Astrocyte of the hippocampus (primary cell): Measurements from ENCODE around the gene S1PR2.
"Not testable (repeated sequence)": the region's sequence is repeated elsewhere in the genome, so short reads cannot be mapped to it uniquely, and the experiment has no call there.

Experiments
- DNase-seq: peaks from one replicate; pipeline ENCODE4 v3.0.0; 2011; ENCODE audit warnings: low read depth, low spot score

Gene S1PR2

DNA sequence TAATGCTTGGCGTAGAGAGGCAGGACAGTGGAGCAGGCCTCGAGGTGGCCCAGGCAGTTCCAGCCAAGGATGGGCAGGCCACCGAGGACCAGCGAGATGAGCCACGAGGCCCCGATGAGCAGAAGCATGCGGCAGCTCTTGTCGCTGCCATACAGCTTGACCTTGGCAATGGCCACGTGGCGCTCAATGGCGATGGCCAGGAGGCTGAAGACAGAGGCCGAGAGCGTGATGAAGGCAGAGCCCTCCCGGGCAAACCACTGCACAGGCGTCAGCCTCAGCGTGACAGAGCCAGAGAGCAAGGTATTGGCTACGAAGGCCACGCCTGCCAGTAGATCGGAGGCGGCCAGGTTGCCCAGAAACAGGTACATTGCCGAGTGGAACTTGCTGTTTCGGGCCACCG, 6.8 kb downstream of the S1PR2 start:
- no peak for DNase-seq

DNA sequence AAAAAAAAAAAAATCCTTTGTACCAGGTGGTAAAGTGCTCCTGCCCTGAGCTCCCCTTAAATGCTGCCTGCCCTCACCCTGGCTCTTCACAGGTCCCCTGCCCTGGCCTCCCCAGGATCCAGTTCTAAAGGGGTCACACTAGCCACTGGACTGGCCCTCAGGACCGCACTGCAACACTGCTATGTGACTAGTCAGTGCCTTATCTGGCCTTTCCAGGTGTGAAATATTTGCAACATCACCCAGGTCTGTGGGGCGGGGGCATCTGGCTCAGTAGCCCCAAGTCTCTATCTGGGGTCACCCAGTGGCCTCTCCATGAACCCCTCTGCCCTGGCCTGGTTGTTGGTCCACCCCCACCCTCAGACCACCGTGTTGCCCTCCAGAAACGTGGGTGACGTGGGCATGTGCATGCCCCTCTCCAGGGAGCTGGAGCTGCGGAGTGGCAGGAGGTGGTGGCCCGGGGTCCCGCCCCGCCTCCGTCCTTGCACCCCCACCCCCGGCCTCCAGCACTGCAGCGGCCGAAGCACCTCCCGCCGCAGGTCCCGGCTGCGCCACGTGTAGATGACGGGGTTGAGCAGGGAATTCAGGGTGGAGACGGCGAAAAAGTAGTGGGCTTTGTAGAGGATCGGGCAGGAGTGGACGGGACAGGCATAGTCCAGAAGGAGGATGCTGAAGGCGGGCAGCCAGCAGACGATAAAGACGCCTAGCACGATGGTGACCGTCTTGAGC, 7.5 kb downstream of the S1PR2 start:
- DNase-seq, result no peak

DNA sequence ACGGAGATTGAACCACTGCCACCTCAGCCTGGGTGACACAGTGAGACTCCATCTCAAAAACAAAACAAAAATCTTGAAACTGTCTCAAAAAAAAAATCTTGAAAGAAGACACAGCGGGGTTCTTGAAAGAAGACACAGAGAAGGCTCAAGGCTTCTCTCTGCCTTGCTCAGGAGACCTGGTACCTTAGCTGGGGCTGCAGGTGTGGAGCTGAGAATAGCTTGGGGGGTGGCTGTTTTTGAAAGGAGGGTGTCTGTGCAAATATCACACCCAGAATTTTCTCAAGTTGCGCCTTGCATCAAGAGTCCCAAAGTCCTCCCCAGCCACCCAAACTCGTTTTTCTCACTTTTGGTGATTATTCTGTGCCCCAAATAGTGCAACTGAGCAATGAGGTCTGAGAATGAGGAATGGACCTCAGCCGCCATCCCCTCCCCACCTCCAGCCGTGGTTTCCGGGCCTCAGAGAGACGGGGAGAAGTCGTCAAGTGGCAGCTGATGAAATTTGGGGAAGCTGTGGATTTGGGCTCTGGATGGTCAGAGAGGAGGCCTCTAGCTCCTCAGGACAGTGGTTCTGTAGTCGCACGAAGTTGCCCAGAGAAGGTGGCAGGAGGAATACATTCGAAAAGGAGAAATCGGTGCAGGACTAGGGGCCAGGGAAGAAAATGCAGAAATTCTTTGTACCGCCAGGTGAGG, 8.8 kb downstream of the S1PR2 start:
- no peak for DNase-seq

DNA sequence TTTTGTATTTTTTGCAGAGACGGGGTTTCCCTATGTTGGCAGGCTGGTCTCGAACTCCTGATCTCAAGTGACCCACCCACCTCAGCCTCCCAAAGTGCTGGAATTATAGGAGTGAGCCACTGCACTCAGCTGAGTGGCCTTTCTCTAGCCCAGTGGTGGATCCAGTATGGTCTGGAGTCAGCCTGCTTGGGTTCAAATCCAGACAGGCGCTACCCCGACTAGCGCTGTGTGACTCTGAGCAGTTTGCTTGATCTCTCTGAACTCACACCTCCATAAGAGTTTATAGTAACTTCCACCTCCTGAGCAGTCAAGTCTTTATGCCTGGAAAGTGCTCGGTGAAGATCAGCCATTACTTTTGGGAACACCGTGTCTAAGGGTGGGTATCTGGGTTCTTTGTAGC, 10.4 kb downstream of the S1PR2 start:
- no peak for DNase-seq

DNA sequence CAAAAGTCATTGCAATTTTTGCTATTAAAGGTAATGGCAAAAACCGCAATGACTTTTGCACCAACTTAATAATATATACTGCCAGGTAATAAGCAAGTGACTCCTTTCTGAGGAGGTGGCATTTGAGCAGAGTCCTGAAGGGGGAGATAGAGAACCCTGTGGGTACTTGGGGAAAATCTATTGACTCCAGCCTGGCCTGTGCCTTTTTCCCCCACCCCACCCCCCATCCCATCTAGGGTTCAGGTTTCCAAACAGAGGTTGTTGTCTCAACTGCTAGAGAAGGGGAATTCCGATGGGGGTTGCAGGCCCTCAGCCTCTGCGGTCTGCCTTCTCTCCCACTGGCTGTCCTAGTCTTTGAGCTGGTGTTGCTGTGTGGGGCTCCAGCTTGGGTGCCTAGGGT, 11.5 kb downstream of the S1PR2 start:
- DNase-seq, result peak; percentile 71

DNA sequence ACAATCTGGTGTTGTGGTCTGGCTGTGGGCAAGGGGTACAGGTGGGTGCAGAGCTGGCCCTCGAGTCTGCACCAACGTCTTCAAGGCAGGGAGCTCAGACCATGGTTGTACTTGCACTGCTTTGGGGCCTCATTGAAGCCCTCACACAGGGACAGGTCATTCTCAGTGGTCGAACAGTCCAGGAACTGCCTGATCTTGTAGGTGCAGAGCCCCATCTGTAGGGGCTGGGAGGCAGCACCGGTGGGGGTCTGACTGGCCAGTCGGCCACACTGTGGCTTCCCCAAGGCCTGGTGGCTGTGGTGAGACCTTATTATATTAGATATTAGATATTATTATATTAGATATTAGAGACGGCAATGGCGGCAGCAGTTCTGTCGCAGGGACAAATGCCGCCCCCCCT, 14.0 kb downstream of the S1PR2 start:
- DNase-seq, result no peak

DNA sequence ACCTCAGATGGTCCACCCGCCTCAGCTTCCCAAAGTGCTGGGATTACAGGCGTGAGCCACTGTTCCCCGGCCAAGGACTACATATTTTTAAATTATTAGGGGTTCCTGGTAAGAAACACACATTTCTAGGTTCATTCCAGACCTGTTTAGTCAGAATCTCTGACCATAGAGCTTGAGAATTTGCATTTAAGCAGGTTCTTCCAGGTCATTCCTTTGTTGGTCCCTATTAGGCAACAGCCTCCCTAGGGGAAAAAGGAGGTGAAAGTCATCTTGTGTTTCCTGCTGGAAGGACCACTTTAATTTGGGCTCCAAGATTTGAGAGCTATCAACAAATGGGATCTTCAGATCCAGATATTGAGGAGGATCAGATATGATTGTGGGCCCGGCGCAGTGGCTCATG, 16.3 kb downstream of the S1PR2 start:
- DNase-seq, result peak; percentile 56

DNA sequence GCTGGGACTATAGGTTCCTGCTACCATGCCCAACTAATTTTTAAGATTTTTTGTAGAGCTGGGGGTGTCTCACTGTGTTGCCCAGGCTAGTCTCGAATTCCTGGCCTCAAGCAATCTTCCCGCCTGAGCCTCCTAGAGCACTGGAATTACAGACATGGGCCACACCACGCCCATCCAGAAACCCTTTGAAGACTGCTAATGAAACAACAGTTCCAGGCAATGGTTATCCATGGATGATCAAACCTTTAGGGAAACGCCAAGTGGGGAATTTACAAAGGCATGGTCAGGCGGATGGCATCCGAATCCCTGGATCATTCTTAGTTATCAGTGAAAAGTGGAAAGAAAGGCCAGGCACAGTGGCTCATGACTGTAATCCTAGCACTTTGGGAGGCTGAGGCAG, 19.4 kb downstream of the S1PR2 start:
- DNase-seq, result no peak

DNA sequence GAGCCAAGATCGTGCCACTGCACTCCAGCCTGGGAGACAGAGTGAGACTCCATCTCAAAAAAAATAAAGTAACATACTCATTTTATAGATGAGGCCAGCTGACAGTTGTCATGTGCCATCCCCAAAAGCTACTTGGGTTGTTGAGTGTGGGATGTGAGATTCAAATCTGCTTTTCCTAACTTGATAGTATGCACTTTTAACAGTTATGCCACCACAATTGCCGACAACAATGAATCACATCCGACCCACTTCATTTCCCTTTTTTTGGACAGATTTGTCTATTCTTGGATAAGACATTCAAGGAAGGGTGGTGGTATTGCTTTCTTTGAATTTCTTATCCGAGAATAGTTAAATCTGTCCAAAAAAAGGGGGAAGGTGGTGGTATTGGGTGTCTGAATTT, 20.1 kb downstream of the S1PR2 start:
- DNase-seq, result no peak

DNA sequence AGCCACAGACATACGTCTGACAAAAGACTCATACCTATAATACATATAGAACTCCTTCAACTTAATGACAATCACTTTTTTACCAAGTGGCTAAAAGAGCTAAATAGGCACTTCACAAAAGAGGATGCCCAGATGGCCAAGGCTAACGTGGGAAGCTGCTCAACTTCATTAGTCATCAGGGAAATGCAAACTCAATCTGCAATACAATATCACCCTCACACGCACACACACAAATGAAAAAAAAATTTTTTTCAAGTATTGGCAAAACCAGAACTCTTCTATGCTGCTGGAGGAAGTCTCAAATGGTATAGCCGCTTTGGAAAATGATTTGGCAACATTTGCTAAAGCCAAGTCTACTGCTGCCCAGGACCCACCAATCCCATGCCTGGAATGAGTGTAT, 21.8 kb downstream of the S1PR2 start:
- DNase-seq, result peak; percentile 38

DNA sequence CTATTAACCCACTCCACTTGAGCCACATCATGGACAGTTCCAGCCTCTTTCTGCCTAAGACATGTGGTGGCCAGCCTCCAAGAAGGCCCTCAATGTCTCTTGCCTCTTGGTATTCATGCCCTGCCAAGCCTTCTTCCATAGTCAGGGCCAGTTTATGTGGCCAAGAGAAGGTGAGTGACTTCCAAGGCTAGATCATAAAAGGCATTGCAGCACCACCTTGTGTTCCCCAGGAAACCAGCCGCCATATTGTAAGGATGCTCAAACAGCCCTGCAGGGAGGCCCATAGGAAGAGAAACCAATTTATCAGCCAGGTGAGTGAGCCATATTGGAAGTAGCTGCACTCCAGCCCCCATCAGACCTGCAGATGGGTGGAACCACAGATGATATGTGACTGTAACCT, 24.1 kb downstream of the S1PR2 start:
- peak; percentile 53 for DNase-seq

DNA sequence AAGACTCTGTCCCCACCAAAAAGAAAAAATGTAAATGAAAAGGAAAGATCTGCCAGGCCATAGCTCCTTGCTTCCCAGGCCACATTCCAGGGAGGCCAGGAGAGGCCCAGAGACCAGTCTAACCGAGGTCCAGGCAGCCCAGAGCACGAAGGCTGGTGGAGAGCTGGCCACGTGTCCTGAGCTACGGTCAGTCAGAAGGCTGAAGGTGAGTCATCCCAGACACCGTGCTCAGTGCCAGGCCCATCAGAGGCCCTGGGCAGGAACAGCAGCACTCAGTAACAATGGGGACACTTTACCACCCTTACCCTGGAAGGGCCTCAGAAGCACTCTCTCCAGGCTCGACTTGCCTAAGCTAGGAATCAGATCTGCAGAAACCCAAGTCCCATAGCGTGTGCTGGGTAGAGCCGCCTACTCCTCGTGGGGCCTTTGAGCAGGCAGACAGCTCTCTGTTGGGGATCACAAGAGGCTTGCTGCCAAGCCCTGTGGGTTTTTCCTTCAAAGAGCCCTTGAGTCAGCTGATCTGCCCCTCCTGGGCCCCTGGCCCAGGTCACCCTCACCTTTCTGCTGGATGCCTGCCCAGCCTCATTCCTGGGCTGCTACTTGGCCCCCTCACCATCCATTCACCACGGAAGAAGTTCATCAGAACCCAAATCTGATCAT, 24.8 kb downstream of the S1PR2 start:
- peak; percentile 94 for DNase-seq

DNA sequence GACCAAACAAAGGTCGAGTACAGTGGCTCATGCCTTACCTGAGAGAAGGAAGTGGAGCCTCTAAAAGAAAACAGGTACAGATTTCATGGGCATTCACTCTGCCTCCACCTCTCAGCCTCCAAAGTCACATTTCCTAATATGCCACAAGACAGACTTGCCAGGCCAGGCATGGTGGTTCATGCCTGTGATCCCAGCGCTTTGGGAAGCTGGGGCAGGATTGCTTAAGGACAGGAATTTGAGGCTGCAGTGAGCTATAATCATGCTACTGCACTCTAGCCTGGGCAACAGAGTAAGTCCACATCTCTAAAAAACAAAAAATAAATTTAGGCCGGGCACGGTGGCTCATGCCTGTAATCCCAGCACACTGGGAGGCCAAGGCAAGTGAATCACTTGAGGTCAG, 25.5 kb downstream of the S1PR2 start:
- DNase-seq, result peak; percentile 23

DNA sequence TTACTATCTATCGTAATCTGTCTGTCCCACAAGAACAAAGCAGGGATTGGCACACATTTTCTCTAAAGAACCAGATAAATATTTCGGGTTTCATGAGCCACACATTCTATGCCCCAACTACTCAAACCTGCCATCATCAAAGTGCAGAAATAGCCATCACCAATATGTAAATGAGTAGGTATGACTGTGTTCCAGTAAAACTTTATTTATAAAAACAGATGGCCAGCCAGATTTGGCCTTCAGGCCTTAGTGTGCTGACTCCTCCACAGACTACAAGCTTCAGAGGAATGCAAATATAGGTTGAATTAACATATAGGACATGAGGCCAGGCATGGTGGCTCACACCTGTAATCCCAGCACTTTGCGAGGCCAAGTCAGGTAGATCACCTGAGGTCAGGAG, 27.4 kb downstream of the S1PR2 start:
- no peak for DNase-seq

DNA sequence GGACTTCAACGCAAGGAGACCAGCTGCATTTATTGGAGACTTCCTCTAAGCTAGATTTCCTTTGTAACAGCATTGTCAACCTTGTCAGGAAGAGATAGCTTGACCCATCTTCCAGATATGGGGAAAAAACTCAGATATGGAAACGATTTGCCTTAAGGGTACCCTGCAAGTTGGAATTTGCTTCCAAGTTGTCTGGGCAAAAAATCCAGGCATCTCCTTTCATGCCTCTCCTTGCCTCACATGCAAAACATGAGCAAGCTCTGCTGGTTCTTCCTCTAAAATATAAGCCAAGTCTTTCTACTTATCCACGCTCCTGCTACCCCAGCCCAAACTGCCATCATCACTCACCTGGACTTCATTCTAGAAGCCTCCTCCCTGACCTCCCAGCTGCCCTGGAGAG, 30.0 kb downstream of the S1PR2 start:
- no peak for DNase-seq

DNA sequence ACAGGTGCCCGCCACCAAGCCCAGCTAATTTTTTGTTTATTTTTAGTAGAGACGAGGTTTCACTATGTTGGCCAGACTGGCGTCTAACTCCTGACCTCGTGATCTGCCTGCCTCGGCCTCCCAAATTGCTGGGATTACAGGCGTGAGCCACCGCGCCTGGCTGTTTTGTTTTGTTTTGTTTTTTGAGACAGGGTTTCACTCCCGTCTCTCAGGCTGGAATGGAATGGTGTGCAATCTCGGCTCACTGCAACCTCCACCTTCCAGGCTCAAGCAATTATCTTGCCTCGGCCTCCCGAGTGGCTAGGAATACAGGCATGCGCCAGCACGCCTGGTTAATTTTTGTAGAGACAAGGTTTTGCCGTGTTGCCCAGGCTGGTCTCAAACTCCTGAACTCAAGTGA, 31.0 kb downstream of the S1PR2 start:
- not testable (repeated sequence) for DNase-seq

DNA sequence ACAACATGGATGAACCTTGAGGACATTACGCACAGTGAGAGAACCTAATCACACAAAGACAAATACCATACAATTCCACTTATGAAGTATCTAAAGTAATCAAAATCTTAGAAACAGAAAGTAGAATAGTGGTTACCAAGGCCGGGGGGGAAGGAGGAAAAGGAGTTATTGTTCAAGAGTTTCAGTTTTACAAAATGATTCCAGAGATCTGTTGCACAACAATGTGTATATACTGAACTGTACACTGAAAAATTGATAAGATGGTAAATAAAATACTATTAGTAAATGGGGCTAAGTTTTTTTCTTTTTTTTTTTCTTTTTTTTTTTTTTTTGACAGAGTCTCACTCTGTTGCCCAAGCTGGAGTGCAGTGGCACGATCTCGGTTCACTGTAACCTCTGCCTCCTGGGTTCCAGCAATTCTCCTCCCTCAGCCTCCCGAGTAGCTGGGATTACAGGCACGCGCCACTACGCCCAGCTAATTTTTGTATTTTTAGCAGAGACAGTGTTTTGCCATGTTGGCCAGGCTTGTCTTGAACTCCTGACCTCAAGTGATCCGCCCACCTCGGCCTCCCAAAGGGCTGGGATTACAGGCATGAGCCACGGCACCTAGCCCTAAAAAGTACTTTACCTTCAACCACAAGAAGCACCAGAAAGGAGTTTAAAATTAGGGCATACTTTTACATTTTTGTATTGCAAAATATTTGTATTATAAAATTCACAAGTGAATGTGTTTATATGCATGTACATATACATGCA, 32.1 kb downstream of the S1PR2 start:
- DNase-seq, result not testable (repeated sequence)

DNA sequence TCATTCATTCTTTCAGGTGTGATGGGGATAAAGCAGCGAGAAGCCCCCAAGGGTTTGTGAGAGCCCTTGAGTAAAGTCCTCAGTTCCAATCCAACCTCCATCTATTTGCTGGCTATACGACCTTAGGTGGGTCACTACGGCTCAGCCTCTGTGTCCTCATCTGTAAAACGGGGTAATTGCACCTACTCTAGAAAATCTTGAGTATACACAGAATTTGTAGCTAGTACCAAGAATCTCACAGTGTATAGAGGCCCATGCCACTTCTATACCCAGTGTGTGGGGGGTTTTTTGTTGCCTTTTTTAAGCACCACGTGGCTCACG, 36.0 kb downstream of the S1PR2 start:
- DNase-seq, result no peak

DNA sequence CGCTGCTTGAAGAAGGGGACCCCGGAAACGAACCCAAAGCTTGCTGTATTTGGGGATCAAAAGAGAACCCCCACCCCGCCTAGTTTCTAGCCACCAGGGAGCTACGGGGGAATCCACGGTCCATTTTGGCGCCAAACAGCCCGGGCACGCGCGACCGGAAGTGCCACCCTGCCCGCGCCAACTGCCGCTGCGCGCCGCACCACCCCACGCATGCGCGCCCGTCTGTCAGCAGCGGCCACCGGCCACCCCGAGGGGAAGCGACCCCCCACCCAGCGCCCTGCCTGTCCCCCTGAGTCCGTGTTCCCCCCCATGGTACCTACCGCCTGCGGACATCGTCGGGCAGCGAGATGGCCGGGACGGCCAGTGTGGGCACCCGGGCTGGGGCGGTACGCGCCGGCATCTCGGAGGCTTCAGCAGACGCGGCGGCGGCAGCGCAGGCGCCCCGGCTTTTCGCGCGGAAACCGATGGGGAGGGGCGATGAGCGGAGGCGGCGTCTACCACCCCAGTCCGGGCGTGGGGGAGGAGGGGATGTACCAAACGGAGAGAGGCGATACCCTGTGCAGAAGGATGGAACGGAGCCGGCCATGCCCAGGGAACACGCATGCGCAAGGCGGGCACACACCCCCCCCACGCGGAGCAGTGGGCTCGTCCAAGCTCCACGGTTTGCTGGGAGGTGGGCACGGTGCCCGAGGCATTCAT, 36.5 kb downstream of the S1PR2 start, which contains the start of gene DNMT1:
Gene DNMT1 (minus strand): TSS at position 454 of the 699 bp plus-strand sequence. CDS start 54 bp downstream, at position 400.
- peak; percentile 99 for DNase-seq

DNA sequence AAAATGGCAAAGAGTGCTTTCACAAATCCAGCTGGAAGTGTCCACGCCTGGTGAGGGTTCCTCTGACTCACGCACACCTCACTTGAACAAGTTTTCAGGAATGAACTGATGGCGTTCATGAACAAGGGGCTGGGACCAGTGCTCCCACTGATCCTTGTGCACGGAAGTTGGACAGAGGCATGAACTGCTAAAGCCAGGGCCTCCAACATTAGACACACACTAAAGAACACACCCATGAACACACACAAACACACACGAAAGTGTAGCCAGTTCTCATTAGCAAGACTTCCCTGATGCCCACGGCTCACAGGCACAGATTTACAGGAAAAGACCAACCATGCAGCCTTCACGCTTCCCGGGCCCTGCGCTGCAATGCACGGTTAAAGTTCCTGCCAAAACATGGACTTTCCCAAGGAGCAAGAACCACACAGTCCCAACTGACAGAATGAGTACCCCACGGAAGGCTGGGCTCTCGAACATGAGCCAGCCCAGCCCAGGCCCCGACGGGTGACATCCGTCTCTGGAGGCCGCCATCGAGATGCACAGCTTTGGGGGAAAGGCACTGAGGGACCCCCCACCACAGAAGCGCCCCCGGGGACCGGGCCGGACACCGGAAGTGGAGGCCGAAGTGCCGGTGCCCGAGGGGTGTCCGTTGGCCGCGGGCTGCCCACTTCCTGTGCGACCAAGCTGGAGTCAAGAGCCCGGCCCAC, 37.2 kb downstream of the S1PR2 start:
- peak; percentile 60 for DNase-seq

DNA sequence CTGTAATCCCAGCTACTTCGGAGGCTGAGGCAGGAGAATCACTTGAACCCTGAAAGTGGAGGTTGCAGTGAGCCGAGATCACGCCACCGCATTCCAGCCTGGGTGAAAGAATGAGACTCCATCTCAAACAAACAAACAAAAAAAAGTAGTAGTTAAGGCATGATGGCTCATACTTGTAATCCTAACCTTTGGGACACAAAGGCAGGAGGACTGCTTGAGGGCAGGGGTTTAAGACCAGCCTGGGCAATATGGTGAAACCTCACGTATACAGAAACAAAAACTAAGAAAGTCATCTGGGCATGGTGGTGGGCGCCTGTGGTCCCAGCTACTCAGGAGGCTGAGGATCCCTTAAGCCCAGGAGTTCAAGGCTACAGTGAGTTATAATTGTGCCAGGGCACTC, 38.2 kb downstream of the S1PR2 start:
- DNase-seq, result no peak
